MCF 10A (cell line): ENCODE measurements around the gene BCL11A. TPM values are rescaled to one million over a fixed set of nuclear protein-coding genes. Genes with fewer than 3 reads are reported as not detected.

Source experiments
- BruUV-seq: library from RNA; stranded (reverse); fragments of 400-500 nt; replicated peaks from 2 replicates; lab custom pipeline; 2021; lab: Mats Ljungman, UMichigan
- CTCF ChIA-PET: fragments of 300-600 bp; sonication (Branson Sonifier 250); formaldehyde crosslinking; extraction: SDS; loops from one replicate; lab custom pipeline; 2021; ENCODE audit warnings: antibody characterized with exemption, inconsistent platforms; lab: Yijun Ruan, JAX
- POLR2A ChIA-PET: fragments of 300-600, 350-650 bp; sonication (Branson Sonifier 250); formaldehyde crosslinking; extraction: SDS; loops from one replicate; lab custom pipeline; 2020; ENCODE audit warnings: antibody characterized with exemption, inconsistent platforms; lab: Yijun Ruan, JAX
- DNase-seq: peaks from one replicate; pipeline ENCODE4 v3.0.0-alpha.2; 2018; ENCODE audit not compliant: unreplicated experiment
- H3K27ac Mint-ChIP-seq: one replicate; pipeline ENCODE4 v1.8.0; 2022; ENCODE audit warnings: mild to moderate bottlenecking, low read depth, mixed read lengths; ENCODE audit not compliant: unreplicated experiment
- H3K27me3 Mint-ChIP-seq: one replicate; pipeline ENCODE4 v1.8.0; 2022; ENCODE audit warnings: mixed read lengths; ENCODE audit not compliant: insufficient read depth, unreplicated experiment
- H3K36me3 Mint-ChIP-seq: one replicate; pipeline ENCODE4 v1.8.0; 2022; ENCODE audit warnings: mild to moderate bottlenecking, moderate library complexity, mixed read lengths; ENCODE audit not compliant: insufficient read depth, unreplicated experiment
- H3K4me1 Mint-ChIP-seq: one replicate; pipeline ENCODE4 v1.8.0; 2022; ENCODE audit warnings: mixed read lengths; ENCODE audit not compliant: insufficient read depth, unreplicated experiment
- H3K4me3 Mint-ChIP-seq: one replicate; pipeline ENCODE4 v1.8.0; 2022; ENCODE audit warnings: mild to moderate bottlenecking, moderate library complexity, mixed read lengths; ENCODE audit not compliant: unreplicated experiment
- H3K9me3 Mint-ChIP-seq: one replicate; pipeline ENCODE4 v1.8.0; 2022; ENCODE audit warnings: mixed read lengths; ENCODE audit not compliant: unreplicated experiment
- CTCF ChIP-seq: fragments of 200-600 bp; IDR thresholded peaks from one replicate; pipeline ENCODE4 v1.8.0; 2022; ENCODE audit warnings: antibody characterized with exemption, mild to moderate bottlenecking; ENCODE audit not compliant: unreplicated experiment
- intact Hi-C: fragments of 100-400 bp; cut with micrococcal nuclease; formaldehyde crosslinking; loops from 2 replicates; pipeline ENCODE4 v1.14.1; 2022
- total RNA-seq: library from RNA; stranded (reverse); gene quantifications from 2 replicates; pipeline ENCODE4 v1.2.3, GENCODE V29; 2022

Gene BCL11A
- total RNA-seq, 1 experiment from 2014 or later: 5.3 TPM

- H3K36me3 Mint-ChIP-seq: peaks cover 19% of the 10 kb centered on the region
- peaks cover 23% of the 10 kb centered on the region for H3K4me1 Mint-ChIP-seq
- no peak for TF ChIP-seq CTCF
- no peaks in the 10 kb centered on the region for H3K9me3 Mint-ChIP-seq
- no peak for DNase-seq
- no peaks in the 10 kb centered on the region for H3K27me3 Mint-ChIP-seq
- BruUV-seq: no TSS peak
- H3K27ac Mint-ChIP-seq: no peak overlapping the region
- ChIA-PET POLR2A (interaction anchor here (0.6 to 1.9 kb wide), 3 partner anchors 10 to 30 kb away, joined by 3 to 4 read pairs (median 4); no protein-coding TSS in a partner anchor), CTCF (interaction anchor here (0.7 to 1.4 kb wide), 4 partner anchors 10 to 615 kb away, joined by 3 to 10 read pairs (median 4); no protein-coding TSS in a partner anchor)
- H3K4me3 Mint-ChIP-seq: no peak overlapping the region
- intact Hi-C loops: no loop called here
Observed at GRCh38 chr2:60534892-60535684, 18.4 kb downstream of the BCL11A start.

- ChIA-PET CTCF (no interaction called here), POLR2A (interaction anchor here (0.8 to 1.9 kb wide), 2 partner anchors 11 to 16 kb away, joined by 4 read pairs; no protein-coding TSS in a partner anchor)
- no peak overlapping the region for H3K4me3 Mint-ChIP-seq
- peaks cover 20% of the 10 kb centered on the region for H3K36me3 Mint-ChIP-seq
- intact Hi-C loops: no loop called here
- no TSS peak for BruUV-seq
- DNase-seq: no peak
- no peak overlapping the region for H3K27ac Mint-ChIP-seq
- peaks cover 28% of the 10 kb centered on the region for H3K4me1 Mint-ChIP-seq
- no peak for TF ChIP-seq CTCF
- H3K9me3 Mint-ChIP-seq: no peaks in the 10 kb centered on the region
- no peaks in the 10 kb centered on the region for H3K27me3 Mint-ChIP-seq
Observed at GRCh38 chr2:60534052-60534685, 19.3 kb downstream of the BCL11A start.

- TF ChIP-seq CTCF: no peak
- ChIA-PET CTCF (no interaction called here), POLR2A (interaction anchor here (1.1 to 1.9 kb wide), 3 partner anchors 12 to 879 kb away, joined by 3 to 4 read pairs (median 3); no protein-coding TSS in a partner anchor)
- Mint-ChIP-seq H3K27ac (no peak overlapping the region), H3K9me3 (no peaks in the 10 kb centered on the region), H3K36me3 (peaks cover 18% of the 10 kb centered on the region), H3K27me3 (no peaks in the 10 kb centered on the region), H3K4me1 (peaks cover 28% of the 10 kb centered on the region), H3K4me3 (no peak overlapping the region)
- intact Hi-C loops: no loop called here
- no TSS peak for BruUV-seq
- peak; percentile 40 for DNase-seq
Observed at GRCh38 chr2:60533101-60534051, 20.1 kb downstream of the BCL11A start.
